ENCODE measurements around the gene CERS4.

The CERS4 gene

GRCh38 chr19:8311461-8312260 lies 102.5 kb downstream of the CERS4 start:
- Histone ChIP-seq H3K4me3 (ENCODE audit: low read depth, low read length) (no peak overlapping the region), H3K27ac (ENCODE audit: low read depth, low read length) (no peak overlapping the region), H3K9me3 (ENCODE audit: control insufficient read depth, insufficient read depth, low read depth, low read length) (no peaks in the 10 kb centered on the region), H3K36me3 (ENCODE audit: control insufficient read depth, insufficient read depth, low read length) (peaks cover 66% of the 10 kb centered on the region), H3K27me3 (ENCODE audit: control insufficient read depth, insufficient read depth, low read length) (no peaks in the 10 kb centered on the region), H3K9ac (ENCODE audit: low read length) (no peak overlapping the region), H3K4me1 (ENCODE audit: control insufficient read depth, insufficient read depth, low read length) (peaks cover 20% of the 10 kb centered on the region; the same call in 1 of the 2 replicates)
